HepG2 (cell line): ENCODE results near the gene SDC1. TPM values are rescaled to one million over a fixed set of nuclear protein-coding genes. Genes with fewer than 3 reads are reported as not detected.

Experiments
- HHEX ChIP-seq: IDR thresholded peaks from 2 replicates; pipeline ENCODE4 v1.6.1; 2016; ENCODE audit warnings: control low read depth
- NR2F1 ChIP-seq, 2 experiments: fragments of 450-650 bp in 1 of 2; formaldehyde crosslinking in 1 of 2; IDR thresholded peaks; 2 replicates each; pipeline versions ENCODE4 v1.5.0 to v1.6.1; 2016 to 2020; ENCODE audit warnings: mild to moderate bottlenecking in 1 of 2, missing compliant biosample characterization in 1 of 2, missing genetic modification reagents in 1 of 2, moderate library complexity in 1 of 2
- RFXANK ChIP-seq: IDR thresholded peaks from 2 replicates; pipeline ENCODE4 v1.6.1; 2016
- TAF15 ChIP-seq: fragments of 200-400 bp; formaldehyde crosslinking; IDR thresholded peaks from one replicate; pipeline ENCODE4 v1.6.1; 2018; ENCODE audit warnings: mild to moderate bottlenecking, low read depth, low read length; ENCODE audit not compliant: poor library complexity, severe bottlenecking
- TOE1 ChIP-seq: sonication (generic); formaldehyde crosslinking; IDR thresholded peaks from 2 replicates; pipeline ENCODE4 v1.4.0; 2020; ENCODE audit warnings: mild to moderate bottlenecking, missing genetic modification reagents
- XBP1 ChIP-seq: sonication (generic); formaldehyde crosslinking; IDR thresholded peaks from 2 replicates; pipeline ENCODE4 v1.5.0; 2020; ENCODE audit warnings: missing genetic modification reagents
- ZFAT ChIP-seq: sonication (generic); formaldehyde crosslinking; conservative IDR thresholded peaks from 2 replicates; pipeline ENCODE4 v1.8.1; 2023; ENCODE audit warnings: missing genetic modification reagents, inconsistent platforms
- ZNF180 ChIP-seq: sonication (generic); formaldehyde crosslinking; IDR thresholded peaks from 2 replicates; pipeline ENCODE4 v1.4.0; 2020; ENCODE audit warnings: low read depth, missing genetic modification reagents, borderline replicate concordance
- ZNF501 ChIP-seq: sonication (generic); formaldehyde crosslinking; IDR thresholded peaks from 2 replicates; pipeline ENCODE4 v1.5.1; 2020; ENCODE audit warnings: mild to moderate bottlenecking, moderate library complexity, missing genetic modification reagents
- ZNF549 ChIP-seq: sonication (generic); formaldehyde crosslinking; IDR thresholded peaks from 2 replicates; pipeline ENCODE4 v1.5.0; 2020; ENCODE audit warnings: missing genetic modification reagents
- ZNF678 ChIP-seq: sonication (generic); formaldehyde crosslinking; IDR thresholded peaks from 2 replicates; pipeline ENCODE4 v1.4.0; 2020; ENCODE audit warnings: mild to moderate bottlenecking, missing genetic modification reagents
- ZNF773 ChIP-seq: sonication (generic); formaldehyde crosslinking; IDR thresholded peaks from 2 replicates; pipeline ENCODE4 v1.4.0; 2020; ENCODE audit warnings: missing genetic modification reagents, borderline replicate concordance
- polyA plus RNA-seq, 8 experiments: library from polyadenylated mRNA; depleted of rRNA in 3 of 8; stranded (reverse) in 7 of 8; unstranded in 1 of 8; fragments of >200 nt; fragmentation: Illumina TruSeq in 4 of 8; extraction: Trizol in 4 of 8; gene quantifications; 2 replicates each; pipeline versions ENCODE4 v1.2.1 to v1.2.3, GENCODE V29; 2011 to 2016; ENCODE audit warnings: low read depth in 4 of 8, missing spikeins in 1 of 8, mixed read lengths in 1 of 8; ENCODE audit not compliant: insufficient read depth in 1 of 8
- total RNA-seq, 5 experiments: library from RNA; depleted of rRNA; stranded (reverse); fragments of >200 nt; fragmentation: Illumina TruSeq; extraction: Trizol; gene quantifications; 2 replicates each; pipeline ENCODE4 v1.2.3, GENCODE V29; 2016; ENCODE audit warnings: low read depth in 1 of 5
- TF ChIP-seq, protein P1 (sequence below): sonication (generic); formaldehyde crosslinking; IDR thresholded peaks from 2 replicates; pipeline ENCODE4 v1.4.0; 2020; ENCODE audit warnings: mild to moderate bottlenecking, missing genetic modification reagents, borderline replicate concordance
- TF ChIP-seq, protein P2 (sequence below): sonication (generic); formaldehyde crosslinking; conservative IDR thresholded peaks from 2 replicates; pipeline ENCODE4 v1.4.0; 2020; ENCODE audit warnings: missing genetic modification reagents
- TF ChIP-seq, protein P3 (sequence below): sonication (generic); formaldehyde crosslinking; IDR thresholded peaks from 2 replicates; pipeline ENCODE4 v1.8.1; 2023; ENCODE audit warnings: mild to moderate bottlenecking, inconsistent platforms, moderate library complexity, missing genetic modification reagents, borderline replicate concordance
- TF ChIP-seq, protein P4 (sequence below): sonication (generic); formaldehyde crosslinking; IDR thresholded peaks from 2 replicates; pipeline ENCODE4 v1.4.0; 2020; ENCODE audit warnings: missing genetic modification reagents
- TF ChIP-seq, protein P5 (sequence below): sonication (generic); formaldehyde crosslinking; IDR thresholded peaks from 2 replicates; pipeline ENCODE4 v1.5.1; 2020; ENCODE audit warnings: missing genetic modification reagents, mild to moderate bottlenecking, borderline replicate concordance
- TF ChIP-seq, protein P6 (sequence below): sonication (generic); formaldehyde crosslinking; IDR thresholded peaks from 2 replicates; pipeline ENCODE4 v1.4.0; 2020; ENCODE audit warnings: mild to moderate bottlenecking, low read depth, missing genetic modification reagents

The SDC1 gene
- total and polyA plus RNA-seq, 2 of the 13 experiments (the other 11 are each of a cell fraction or from before 2014, with no cell fraction given): 108 to 119 TPM

DNA sequence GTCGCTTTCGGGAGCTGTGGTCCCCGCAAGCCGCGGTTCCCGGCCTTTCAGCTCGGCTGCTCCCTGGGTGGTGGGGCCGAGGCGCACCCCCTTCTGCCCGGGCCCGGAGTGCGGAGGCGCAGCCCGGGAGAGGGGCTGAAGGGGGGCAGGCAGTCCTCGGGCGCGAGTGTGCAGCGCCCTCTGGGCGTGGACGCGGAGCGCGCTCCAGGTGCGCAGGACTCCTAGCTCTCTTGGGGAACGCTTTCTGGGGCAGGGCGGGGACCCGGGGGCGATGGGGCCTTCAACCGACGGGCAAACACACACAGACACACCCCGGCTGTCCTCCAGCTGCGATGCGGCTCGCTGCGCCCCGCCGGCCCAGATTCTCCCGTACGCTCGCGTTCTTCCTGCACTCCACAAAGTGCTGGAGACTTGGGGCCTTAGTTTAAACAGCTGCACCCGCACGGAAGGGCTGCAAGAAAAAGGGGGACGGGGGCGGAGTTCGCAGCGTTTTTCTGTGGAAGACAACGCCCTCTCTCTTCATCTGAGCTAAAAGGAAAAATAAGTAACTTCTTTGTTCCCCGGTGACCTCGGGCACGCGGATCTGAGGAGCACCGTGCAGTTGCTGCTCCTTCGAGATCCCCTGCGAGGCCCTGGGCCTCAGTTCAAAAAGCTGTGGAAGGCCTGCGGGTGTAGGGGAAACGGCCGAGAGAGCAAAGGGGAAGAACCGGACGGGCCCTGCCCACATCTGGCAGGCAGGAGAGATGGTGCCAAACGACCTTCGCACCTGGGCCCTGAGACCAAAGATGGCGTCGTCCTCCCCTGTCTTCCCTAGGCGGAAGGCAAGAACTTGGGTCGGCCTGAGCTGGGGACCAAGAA lies 593 bp upstream of the SDC1 start (continued):
- TF ChIP-seq TAF15 (peak; percentile 88), HHEX (CRISPR knock-in tag) (no peak; the same call in 1 of the 2 replicates), TOE1 (0 out of 2 replicates have a peak, but pooled peaks have one; percentile 45), ZNF501 (CRISPR knock-in tag) (peak; percentile 75), ZNF549 (CRISPR knock-in tag) (no peak), ZFAT (CRISPR knock-in tag) (0 out of 2 replicates have a peak, but pooled peaks have one; percentile 26), NR2F1 (CRISPR knock-in tag; IDR thresholded peaks at IDR 0.05) (0 out of 4 replicates have a peak, but pooled peaks of 1 of the 2 experiments have one; percentile 5), ZNF773 (CRISPR knock-in tag) (no peak), ZNF678 (CRISPR knock-in tag) (no peak), XBP1 (no peak), ZNF180 (CRISPR knock-in tag) (no peak), RFXANK (CRISPR knock-in tag) (no peak)
- TF ChIP-seq, protein P1, sequence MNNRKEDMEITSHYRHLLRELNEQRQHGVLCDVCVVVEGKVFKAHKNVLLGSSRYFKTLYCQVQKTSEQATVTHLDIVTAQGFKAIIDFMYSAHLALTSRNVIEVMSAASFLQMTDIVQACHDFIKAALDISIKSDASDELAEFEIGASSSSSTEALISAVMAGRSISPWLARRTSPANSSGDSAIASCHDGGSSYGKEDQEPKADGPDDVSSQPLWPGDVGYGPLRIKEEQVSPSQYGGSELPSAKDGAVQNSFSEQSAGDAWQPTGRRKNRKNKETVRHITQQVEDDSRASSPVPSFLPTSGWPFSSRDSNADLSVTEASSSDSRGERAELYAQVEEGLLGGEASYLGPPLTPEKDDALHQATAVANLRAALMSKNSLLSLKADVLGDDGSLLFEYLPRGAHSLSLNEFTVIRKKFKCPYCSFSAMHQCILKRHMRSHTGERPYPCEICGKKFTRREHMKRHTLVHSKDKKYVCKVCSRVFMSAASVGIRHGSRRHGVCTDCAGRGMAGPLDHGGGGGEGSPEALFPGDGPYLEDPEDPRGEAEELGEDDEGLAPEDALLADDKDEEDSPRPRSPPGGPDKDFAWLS (CRISPR knock-in tag): peak; percentile 54; the same call in 1 of the 2 replicates
- TF ChIP-seq, protein P2, sequence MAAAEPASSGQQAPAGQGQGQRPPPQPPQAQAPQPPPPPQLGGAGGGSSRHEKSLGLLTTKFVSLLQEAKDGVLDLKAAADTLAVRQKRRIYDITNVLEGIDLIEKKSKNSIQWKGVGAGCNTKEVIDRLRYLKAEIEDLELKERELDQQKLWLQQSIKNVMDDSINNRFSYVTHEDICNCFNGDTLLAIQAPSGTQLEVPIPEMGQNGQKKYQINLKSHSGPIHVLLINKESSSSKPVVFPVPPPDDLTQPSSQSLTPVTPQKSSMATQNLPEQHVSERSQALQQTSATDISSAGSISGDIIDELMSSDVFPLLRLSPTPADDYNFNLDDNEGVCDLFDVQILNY (CRISPR knock-in tag): no peak
- TF ChIP-seq, protein P3, sequence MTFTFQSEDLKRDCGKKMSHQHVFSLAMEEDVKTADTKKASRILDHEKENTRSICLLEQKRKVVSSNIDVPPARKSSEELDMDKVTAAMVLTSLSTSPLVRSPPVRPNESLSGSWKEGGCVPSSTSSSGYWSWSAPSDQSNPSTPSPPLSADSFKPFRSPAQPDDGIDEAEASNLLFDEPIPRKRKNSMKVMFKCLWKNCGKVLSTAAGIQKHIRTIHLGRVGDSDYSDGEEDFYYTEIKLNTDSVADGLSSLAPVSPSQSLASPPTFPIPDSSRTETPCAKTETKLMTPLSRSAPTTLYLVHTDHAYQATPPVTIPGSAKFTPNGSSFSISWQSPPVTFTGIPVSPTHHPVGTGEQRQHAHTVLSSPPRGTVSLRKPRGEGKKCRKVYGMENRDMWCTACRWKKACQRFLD (CRISPR knock-in tag): no peak; the same call in 1 of the 2 replicates
- TF ChIP-seq, protein P4, sequence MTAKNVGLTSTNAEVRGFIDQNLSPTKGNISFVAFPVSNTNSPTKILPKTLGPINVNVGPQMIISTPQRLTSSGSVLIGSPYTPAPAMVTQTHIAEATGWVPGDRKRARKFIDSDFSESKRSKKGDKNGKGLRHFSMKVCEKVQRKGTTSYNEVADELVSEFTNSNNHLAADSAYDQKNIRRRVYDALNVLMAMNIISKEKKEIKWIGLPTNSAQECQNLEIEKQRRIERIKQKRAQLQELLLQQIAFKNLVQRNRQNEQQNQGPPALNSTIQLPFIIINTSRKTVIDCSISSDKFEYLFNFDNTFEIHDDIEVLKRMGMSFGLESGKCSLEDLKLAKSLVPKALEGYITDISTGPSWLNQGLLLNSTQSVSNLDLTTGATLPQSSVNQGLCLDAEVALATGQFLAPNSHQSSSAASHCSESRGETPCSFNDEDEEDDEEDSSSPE (CRISPR knock-in tag): peak; percentile 15
- TF ChIP-seq, protein P5, sequence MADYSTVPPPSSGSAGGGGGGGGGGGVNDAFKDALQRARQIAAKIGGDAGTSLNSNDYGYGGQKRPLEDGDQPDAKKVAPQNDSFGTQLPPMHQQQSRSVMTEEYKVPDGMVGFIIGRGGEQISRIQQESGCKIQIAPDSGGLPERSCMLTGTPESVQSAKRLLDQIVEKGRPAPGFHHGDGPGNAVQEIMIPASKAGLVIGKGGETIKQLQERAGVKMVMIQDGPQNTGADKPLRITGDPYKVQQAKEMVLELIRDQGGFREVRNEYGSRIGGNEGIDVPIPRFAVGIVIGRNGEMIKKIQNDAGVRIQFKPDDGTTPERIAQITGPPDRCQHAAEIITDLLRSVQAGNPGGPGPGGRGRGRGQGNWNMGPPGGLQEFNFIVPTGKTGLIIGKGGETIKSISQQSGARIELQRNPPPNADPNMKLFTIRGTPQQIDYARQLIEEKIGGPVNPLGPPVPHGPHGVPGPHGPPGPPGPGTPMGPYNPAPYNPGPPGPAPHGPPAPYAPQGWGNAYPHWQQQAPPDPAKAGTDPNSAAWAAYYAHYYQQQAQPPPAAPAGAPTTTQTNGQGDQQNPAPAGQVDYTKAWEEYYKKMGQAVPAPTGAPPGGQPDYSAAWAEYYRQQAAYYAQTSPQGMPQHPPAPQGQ: no peak
- TF ChIP-seq, protein P6, sequence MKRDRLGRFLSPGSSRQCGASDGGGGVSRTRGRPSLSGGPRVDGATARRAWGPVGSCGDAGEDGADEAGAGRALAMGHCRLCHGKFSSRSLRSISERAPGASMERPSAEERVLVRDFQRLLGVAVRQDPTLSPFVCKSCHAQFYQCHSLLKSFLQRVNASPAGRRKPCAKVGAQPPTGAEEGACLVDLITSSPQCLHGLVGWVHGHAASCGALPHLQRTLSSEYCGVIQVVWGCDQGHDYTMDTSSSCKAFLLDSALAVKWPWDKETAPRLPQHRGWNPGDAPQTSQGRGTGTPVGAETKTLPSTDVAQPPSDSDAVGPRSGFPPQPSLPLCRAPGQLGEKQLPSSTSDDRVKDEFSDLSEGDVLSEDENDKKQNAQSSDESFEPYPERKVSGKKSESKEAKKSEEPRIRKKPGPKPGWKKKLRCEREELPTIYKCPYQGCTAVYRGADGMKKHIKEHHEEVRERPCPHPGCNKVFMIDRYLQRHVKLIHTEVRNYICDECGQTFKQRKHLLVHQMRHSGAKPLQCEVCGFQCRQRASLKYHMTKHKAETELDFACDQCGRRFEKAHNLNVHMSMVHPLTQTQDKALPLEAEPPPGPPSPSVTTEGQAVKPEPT (CRISPR knock-in tag): no peak
